ENCODE data around the gene RBM47. TPM values are rescaled to one million over a fixed set of nuclear protein-coding genes. Genes with fewer than 3 reads are reported as not detected.

RBM47 gene
- polyA plus RNA-seq, 1 donor from 2014 or later = 1.7 TPM

DNA sequence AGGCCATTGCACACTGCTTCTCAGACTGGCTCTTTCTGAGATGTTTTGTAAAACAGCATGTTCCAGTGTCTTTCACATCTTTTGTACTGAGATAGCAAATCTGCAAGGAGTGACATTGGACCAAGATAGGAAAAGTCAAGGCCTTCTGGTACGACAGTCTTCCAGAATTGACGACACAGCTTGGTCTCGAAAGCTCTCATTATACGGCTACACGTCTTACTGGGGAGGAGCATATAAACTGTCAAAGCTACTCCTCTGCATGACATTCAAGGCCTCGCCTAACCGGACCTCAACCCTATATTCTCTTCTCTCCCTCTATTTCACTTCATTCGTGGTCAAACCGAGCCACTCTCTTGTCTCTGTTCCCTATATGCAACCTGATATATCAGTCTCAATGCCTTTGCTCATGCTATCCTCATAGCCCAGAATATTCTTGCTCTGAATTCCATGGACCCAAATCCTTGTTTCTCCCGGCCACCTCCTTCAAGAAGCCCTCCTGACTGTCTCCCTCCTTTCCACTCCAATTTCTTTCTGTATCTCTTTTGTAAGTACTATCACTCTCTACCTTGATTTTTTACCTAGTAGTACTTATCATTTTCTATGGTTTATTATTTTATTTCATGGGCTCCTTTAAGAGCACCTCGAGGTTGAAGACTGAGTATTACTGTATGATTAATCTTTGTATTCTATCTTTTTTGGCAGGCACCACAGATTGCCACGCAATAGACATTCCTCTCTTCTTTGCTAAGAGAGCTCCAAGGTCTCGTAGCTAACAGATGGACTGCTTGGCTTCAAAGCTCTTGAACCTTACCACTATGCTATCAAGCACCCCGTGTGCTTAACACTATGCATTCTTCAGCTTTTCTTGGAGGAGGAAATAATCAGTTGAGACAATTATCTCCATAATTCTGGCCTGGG lies 35.1 kb downstream of the RBM47 start:
- no peak for TF ChIP-seq RAD21 (conservative IDR thresholded peaks at IDR 0.05)
- no peak for TF ChIP-seq EP300 (conservative IDR thresholded peaks at IDR 0.05; ENCODE audit: poor library complexity, severe bottlenecking)
- no peak for TF ChIP-seq EZH2 (IDR thresholded peaks at IDR 0.05; ENCODE audit: borderline replicate concordance, insufficient read depth, low read length, poor library complexity, severe bottlenecking)
- no peak for TF ChIP-seq POLR2AphosphoS5 (IDR thresholded peaks at IDR 0.05)
- TF ChIP-seq, protein P1, sequence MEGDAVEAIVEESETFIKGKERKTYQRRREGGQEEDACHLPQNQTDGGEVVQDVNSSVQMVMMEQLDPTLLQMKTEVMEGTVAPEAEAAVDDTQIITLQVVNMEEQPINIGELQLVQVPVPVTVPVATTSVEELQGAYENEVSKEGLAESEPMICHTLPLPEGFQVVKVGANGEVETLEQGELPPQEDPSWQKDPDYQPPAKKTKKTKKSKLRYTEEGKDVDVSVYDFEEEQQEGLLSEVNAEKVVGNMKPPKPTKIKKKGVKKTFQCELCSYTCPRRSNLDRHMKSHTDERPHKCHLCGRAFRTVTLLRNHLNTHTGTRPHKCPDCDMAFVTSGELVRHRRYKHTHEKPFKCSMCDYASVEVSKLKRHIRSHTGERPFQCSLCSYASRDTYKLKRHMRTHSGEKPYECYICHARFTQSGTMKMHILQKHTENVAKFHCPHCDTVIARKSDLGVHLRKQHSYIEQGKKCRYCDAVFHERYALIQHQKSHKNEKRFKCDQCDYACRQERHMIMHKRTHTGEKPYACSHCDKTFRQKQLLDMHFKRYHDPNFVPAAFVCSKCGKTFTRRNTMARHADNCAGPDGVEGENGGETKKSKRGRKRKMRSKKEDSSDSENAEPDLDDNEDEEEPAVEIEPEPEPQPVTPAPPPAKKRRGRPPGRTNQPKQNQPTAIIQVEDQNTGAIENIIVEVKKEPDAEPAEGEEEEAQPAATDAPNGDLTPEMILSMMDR (IDR thresholded peaks at IDR 0.05; ENCODE audit: poor library complexity, severe bottlenecking) = no peak
- Histone ChIP-seq H4K20me1 (ENCODE audit: insufficient read depth) (no peaks in the 10 kb centered on the region), H3K4me3 (ENCODE audit: low read length) (no peak overlapping the region), H3K4me2 (ENCODE audit: low read length) (no peak overlapping the region), H3F3A (ENCODE audit: insufficient read depth, low read length, poor library complexity, severe bottlenecking) (no peaks in the 10 kb centered on the region), H3K9me3 (ENCODE audit: low read length) (no peaks in the 10 kb centered on the region), H3K27me3 (ENCODE audit: insufficient read depth, low read depth, low read length) (no peaks in the 10 kb centered on the region), H3K36me3 (ENCODE audit: insufficient read depth, low read length) (no peaks in the 10 kb centered on the region), H3K9me2 (ENCODE audit: insufficient read depth, low read length) (no peaks in the 10 kb centered on the region), H3K79me2 (replicated peaks; ENCODE audit: insufficient read depth, low read length) (no peaks in the 10 kb centered on the region), H3K9ac (ENCODE audit: low read length) (no peak overlapping the region), H2AFZ (ENCODE audit: low read depth, low read length) (no peak overlapping the region), H3K27ac (ENCODE audit: low read length) (no peak overlapping the region)

DNA sequence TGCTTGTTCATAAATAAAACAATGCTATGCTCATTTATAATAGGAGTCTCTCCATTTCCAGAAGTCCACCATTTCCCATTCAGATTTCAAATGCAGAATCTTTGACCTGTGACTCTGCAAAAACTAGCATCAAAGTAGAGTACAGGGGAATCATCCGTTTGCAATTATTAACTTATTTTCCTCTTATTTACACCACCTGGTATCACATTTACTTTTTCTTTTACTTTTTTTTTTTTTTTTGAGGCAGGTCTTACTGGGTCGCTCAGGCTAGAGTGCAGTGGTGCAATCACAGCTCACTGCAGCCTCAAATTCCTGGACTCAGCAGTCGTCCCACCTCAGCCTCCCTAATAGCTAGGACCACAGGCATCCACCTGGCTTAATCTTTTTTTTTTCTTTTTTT lies 37.6 kb downstream of the RBM47 start:
- Histone ChIP-seq H2AFZ (ENCODE audit: low read depth, low read length) (no peak overlapping the region), H3F3A (ENCODE audit: insufficient read depth, low read length, poor library complexity, severe bottlenecking) (no peaks in the 10 kb centered on the region), H3K27ac (ENCODE audit: low read length) (no peak overlapping the region), H3K9me3 (ENCODE audit: low read length) (no peaks in the 10 kb centered on the region), H3K4me3 (ENCODE audit: low read length) (no peak overlapping the region), H3K79me2 (replicated peaks; ENCODE audit: insufficient read depth, low read length) (no peaks in the 10 kb centered on the region), H3K4me2 (ENCODE audit: low read length) (no peak overlapping the region), H3K27me3 (ENCODE audit: insufficient read depth, low read depth, low read length) (no peaks in the 10 kb centered on the region), H3K9ac (ENCODE audit: low read length) (no peak overlapping the region), H4K20me1 (ENCODE audit: insufficient read depth) (no peaks in the 10 kb centered on the region), H3K36me3 (ENCODE audit: insufficient read depth, low read length) (no peaks in the 10 kb centered on the region), H3K9me2 (ENCODE audit: insufficient read depth, low read length) (no peaks in the 10 kb centered on the region)
- TF ChIP-seq TAF1 (IDR thresholded peaks at IDR 0.05; ENCODE audit: low read depth) (no peak), SMC3 (conservative IDR thresholded peaks at IDR 0.05; ENCODE audit: poor library complexity) (no peak), EZH2 (IDR thresholded peaks at IDR 0.05; ENCODE audit: borderline replicate concordance, insufficient read depth, low read length, poor library complexity, severe bottlenecking) (no peak), RAD21 (conservative IDR thresholded peaks at IDR 0.05) (no peak), POLR2AphosphoS5 (IDR thresholded peaks at IDR 0.05) (no peak), EP300 (conservative IDR thresholded peaks at IDR 0.05; ENCODE audit: poor library complexity, severe bottlenecking) (no peak), MXI1 (conservative IDR thresholded peaks at IDR 0.05; ENCODE audit: poor library complexity, severe bottlenecking) (no peak)
- TF ChIP-seq, protein P1 (IDR thresholded peaks at IDR 0.05; ENCODE audit: poor library complexity, severe bottlenecking) = no peak
- TF ChIP-seq, protein P2, sequence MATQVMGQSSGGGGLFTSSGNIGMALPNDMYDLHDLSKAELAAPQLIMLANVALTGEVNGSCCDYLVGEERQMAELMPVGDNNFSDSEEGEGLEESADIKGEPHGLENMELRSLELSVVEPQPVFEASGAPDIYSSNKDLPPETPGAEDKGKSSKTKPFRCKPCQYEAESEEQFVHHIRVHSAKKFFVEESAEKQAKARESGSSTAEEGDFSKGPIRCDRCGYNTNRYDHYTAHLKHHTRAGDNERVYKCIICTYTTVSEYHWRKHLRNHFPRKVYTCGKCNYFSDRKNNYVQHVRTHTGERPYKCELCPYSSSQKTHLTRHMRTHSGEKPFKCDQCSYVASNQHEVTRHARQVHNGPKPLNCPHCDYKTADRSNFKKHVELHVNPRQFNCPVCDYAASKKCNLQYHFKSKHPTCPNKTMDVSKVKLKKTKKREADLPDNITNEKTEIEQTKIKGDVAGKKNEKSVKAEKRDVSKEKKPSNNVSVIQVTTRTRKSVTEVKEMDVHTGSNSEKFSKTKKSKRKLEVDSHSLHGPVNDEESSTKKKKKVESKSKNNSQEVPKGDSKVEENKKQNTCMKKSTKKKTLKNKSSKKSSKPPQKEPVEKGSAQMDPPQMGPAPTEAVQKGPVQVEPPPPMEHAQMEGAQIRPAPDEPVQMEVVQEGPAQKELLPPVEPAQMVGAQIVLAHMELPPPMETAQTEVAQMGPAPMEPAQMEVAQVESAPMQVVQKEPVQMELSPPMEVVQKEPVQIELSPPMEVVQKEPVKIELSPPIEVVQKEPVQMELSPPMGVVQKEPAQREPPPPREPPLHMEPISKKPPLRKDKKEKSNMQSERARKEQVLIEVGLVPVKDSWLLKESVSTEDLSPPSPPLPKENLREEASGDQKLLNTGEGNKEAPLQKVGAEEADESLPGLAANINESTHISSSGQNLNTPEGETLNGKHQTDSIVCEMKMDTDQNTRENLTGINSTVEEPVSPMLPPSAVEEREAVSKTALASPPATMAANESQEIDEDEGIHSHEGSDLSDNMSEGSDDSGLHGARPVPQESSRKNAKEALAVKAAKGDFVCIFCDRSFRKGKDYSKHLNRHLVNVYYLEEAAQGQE (IDR thresholded peaks at IDR 0.05; ENCODE audit: borderline replicate concordance) = no peak

All from neural cell (in vitro differentiated cells).